Midbrain (tissue), 1 donor: ENCODE data around the gene TAS2R50.
"Not testable (repeated sequence)": the region's sequence is repeated elsewhere in the genome, so short reads cannot be mapped to it uniquely, and the experiment has no call there.

Experiments
- DNase-seq: peaks from one replicate; lab custom pipeline; 2025; lab: John Stamatoyannopoulos, UW

The TAS2R50 gene, protein sequence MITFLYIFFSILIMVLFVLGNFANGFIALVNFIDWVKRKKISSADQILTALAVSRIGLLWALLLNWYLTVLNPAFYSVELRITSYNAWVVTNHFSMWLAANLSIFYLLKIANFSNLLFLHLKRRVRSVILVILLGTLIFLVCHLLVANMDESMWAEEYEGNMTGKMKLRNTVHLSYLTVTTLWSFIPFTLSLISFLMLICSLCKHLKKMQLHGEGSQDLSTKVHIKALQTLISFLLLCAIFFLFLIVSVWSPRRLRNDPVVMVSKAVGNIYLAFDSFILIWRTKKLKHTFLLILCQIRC

DNA sequence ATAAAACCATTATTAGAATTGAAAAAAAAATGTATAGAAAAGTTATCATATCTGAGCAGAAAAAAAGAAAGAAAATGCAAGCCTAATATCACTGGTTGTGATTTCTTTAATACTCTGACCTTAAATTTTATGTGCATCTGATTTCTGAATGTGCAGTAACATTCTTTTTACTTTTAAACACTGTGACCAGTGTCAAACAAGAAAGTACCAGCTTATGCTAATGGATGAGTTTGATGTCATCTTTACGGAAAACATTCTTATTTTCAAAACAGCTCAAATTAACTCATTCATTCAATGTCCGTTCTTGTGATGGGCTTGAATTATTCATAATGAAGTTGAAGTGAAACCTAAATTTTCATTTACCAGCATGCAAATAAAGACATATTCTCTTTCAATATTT lies at the start of gene TAS2R50:
TAS2R50 (minus strand) TSS at position 101 of the 400 bp plus-strand sequence; CDS start at position 49, 52 bp downstream.
- DNase-seq: no peak

DNA sequence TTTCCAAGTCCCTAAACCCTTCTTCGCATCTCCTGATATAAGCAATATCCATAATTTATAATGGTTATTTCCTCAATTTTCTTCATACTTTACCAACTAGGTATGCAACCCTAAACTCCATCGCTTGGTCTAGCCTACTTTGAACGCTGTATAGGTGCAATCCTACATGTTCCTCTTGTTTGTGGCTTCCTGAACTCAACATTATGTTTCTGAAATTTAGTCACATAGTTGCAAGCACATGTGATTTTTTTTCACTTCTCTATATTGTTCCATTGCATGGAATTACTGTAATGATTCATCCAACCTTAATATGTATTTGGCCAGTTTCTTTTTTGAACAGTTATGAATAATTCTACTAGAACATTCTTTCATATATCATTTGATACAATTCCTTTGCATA lies 47.2 kb upstream of the TAS2R50 start:
- DNase-seq: not testable (repeated sequence)

DNA sequence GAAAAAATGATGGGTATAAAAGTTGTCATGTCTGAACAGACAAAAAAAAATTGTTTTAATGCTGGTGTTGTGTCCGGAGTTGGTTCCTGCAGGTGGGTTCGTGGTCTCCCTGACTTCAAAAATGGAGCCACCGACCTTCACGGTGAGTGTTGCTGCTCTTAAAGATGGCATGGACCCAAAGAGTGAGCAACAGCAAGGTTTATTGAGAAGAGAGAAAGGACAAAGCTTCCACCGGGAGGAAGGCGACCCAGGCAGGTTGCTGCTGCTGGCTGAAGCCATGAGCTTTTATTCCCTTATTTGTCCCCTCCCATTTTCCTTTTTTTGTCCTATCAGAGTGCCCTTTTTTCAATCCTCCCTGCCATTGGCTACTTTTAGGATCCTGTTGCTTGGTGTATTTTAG lies 44.6 kb upstream of the TAS2R50 start, which contains the start of gene TAS2R31:
TAS2R31 (minus strand) TSS at position 101 of the 400 bp plus-strand sequence; CDS start at position 29, 72 bp downstream.
- DNase-seq: no peak

DNA sequence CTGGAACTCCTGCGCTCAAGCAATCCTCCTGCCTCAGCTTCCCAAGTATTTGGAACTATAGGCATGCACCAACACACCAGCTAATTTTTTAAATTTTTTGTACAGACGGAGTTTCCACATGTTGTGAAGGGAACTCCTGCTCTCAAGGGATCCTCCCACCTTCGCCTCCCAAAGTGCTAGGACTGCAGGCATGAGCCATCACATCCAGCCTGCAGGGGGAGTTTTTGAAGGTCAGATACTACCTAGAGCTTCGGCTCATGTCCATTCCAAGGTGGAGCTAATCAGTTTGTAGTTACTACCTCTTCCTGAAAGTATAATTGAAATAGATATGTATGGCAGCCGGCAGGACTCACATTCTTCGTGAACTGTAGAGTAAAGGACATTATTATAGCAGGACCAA lies 39.4 kb upstream of the TAS2R50 start:
- DNase-seq: no peak

DNA sequence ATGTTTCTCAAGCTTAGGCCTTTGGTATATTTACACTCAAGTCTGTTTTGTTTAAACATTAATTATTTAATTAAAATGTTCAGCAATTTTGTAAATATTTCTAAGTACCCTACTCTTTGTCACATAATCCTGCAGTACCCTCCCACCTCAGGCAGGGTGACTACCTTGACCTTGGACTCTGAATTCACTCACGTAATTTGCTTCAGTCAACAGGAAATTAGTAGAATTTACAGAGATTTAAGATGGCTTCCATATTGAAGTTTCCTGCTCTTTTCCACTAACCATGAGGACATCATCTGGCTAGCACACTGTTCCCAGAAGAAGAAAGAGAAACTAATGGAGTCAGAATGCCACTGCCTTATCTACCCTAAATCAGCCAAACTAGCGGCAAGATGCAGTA lies 36.7 kb upstream of the TAS2R50 start:
- no peak for DNase-seq

DNA sequence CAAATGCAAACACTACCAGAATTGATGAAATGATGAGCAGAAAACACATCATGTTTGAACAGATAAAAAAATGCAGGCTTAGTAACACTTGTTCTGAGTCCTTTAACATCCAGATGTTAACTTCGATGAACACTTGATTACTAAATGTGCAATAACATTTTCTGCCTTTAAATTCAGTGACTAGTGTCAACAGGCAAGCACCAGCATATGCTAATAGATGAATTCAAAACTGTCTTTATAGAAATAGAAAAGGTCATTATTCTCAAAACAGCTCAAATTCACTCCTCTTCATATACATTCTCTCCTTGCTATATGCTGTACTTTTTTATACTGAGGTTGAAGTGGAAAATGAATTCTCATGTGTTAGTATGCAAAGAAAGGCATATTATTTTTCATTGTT lies 35.8 kb upstream of the TAS2R50 start, which contains the start of gene TAS2R19:
TAS2R19 (minus strand) TSS at position 101 of the 400 bp plus-strand sequence; CDS start at position 52, 49 bp downstream.
- no peak for DNase-seq

DNA sequence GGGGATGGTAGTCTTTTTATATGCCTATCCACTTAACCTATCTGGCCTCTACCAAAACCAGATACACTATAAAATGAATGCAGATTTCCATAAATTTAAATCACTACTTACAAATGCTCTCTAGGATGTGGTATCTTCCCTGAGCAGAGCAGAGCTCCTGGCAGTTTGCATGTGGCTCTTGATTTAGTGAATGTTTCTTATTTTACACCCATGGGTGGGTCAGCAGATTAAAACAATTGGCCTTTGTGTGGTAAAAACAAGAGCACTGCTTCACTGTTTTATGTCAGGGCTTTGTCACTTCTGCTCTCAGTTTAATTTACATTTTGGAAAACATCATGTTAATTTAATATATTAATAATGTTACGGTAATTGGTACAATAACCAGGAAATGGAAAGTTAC lies 30.2 kb upstream of the TAS2R50 start:
- DNase-seq: peak; percentile 72

DNA sequence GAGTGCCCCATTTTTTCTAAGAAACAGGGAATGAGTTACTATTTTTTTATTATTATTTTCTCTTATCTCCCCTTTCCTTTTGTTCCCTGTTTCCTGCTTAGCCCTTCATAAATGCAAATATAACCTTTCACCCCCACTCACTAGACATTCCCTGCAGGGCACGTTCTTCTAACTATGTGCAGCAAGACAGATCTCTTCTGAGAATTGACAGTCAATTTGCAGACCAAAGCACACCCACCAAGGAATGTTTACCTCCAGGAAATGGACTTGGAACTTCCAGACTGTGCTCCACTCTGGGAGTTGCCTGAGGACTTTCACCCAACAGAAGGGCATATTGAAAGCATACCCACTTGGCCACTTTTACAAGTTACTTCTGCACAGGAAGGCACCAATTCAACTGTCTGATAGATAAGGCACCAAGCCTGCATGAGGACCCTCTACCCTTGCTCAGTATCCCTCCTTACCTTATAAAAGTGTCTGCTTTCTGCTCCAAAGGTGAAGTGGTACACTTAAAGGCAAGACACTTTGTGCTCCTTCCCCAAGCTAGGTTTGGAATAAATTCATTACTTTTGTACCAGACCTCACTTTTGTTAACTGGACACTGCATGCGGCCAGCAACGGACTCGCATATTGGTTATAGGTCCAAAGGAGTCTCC lies 29.2 kb upstream of the TAS2R50 start:
- DNase-seq: no peak

DNA sequence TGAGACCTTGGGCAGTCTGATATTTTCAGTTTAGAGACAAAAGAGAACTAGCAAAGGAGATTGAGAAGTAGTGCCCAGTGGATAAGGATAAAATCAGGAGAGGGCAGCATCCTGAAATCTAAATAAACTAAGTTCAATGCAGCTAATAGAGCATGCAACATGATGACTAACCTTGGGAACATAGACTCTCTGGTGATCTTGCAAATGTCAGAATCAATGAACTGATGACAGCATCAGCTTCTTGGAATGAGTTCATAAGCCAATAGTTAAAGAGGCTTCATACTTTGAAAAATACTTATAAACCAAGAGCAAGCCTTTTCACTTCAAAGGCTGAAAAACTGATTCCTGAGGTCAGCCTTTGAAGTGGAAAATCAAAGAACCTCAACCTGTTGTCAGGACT lies 27.5 kb upstream of the TAS2R50 start:
- DNase-seq: no peak

DNA sequence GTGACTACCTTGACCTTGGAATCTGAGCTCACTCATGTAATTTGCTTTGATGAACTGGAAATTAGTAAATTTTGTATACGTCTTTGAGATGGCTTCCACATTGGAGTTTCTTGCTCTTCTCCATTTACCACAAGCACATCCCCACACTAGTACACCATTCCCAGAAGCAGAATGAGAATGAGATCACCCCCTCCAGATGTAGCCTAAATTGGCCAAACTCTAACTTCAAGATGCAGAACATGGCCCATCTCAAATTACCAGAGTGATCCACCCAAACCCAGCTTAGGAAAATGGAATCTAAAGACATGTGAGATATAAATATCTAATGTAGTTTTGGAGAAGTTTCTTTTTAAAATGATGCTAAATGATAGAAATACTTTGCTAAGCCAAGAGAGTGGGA lies 20.9 kb upstream of the TAS2R50 start:
- DNase-seq: no peak

DNA sequence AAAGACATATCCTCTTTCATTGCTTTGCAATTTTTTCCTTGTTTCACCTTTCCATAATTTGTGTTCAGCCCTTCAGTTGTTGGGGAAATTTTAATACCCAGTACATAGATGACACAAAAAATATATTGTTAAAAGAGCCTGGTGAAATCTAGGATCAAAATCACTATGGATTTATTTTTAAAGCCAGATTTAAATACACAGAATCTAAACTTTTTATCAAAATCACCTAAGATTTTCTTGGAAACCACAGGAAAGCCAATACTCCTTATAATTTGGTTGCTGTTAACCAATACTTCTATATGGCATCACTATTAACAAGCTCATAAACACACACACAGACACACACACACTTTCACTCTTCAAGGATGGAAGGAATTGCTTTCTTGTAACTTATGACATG lies 11.5 kb upstream of the TAS2R50 start, which contains the start of gene TAS2R20:
TAS2R20 (minus strand) TSS at position 101 of the 400 bp plus-strand sequence. CDS start 429 bp downstream, outside the sequence.
- no peak for DNase-seq

DNA sequence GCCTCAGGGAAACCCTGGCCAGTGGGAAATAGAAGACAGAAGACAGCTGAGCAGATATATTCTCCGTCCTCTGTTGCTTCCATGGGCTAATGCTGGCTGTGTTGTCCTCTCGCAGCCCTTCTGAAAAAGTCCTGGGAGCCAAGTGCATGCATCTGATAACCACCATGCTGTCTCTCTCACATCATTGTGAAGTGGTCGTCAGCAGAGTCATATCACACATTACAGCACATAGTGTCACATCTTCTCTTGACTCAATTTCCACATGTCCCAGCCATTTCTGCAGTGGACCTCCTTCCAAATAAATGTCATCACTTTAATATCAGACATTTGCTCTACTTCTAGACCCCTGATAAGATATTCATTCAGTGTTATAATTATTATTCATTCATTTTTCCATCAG lies 7.6 kb upstream of the TAS2R50 start:
- no peak for DNase-seq

DNA sequence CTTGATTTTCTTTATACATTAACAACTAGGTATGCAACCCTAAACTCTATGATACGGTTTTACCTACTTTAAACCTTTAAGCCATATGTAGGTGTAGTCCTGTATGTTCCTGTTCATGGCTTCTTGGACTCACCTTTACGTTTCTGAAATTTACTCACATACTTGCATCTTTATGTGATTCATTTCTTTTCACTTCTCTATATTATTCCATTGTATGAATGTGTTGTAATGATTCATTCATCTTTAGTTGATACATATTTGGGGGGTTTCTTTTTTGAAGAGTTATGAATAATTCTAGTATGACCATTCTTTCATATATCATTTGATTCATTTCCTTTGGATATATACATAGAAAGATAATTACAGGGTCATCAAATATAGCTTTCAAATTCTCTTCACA lies 2.4 kb upstream of the TAS2R50 start:
- no peak for DNase-seq

DNA sequence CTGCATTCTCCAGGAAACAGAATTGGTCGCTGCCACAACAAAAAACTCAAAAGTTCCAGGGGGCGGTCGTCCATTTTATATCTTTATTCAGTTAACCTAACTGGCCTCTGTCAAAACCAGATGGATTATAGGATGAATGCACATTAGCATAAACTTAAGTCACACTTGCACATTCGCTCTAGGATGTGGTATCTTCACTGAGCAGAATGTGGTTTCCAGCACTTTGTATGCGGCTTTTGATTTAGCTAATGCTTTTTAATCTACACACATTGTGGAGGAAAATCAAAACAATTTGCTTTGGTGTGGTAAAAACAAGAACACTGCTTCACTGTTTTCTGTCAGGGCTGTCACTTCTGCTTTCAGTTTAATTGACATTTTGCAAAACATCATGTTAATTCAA lies 4.5 kb downstream of the TAS2R50 start:
- DNase-seq: no peak

DNA sequence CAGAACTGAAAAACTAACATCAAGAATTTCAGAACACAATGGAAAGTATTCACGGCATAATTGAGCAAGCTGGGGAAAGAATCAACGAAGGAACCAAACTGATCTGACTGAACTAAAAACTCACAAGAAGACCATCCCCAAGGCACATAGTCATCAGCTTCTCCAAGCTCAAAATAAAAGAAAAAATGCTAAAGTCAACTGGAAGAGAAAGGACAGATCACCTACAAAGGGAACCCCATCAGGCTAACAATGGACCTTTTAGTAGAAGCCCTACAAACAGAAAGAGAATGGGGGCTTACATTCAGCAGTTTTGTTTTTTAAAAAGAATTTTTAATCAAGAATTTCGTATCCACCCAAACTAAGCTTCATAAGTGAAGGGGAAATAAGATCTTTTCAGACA lies 11.7 kb downstream of the TAS2R50 start:
- no peak for DNase-seq

DNA sequence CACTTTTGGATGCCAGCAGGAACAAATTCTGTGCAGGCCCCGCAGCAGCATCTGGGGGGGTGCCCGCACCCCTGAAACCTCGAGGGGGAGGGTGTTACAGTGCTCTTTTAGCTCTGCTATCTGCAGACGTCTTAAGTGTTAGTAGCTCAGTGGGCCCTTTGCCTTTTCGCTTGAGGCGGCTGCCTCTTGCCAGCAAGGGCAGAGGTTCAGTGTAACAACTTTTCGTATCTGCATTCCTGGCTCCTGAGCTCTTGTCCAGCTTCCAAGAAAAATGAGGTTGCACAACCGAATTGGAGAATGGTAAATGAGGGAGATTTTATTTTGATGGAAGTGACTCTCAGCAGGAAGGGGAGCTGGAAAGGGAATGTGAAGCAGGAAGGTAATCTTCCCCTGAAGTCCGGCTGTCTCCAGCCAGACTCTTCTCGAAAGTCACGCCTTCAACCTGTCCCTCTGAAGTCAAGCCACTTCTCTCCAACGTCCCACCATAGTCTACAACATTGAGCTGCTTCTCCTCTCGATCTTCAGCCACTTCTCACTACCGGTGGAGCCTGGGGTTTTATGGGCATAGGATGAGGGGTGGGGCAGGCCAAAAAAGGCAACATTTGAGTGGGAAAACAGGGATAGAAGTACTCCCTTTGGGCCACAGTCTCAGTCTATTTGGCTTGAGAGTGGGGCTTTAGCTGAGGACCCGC lies 17.8 kb downstream of the TAS2R50 start:
- DNase-seq: no peak

DNA sequence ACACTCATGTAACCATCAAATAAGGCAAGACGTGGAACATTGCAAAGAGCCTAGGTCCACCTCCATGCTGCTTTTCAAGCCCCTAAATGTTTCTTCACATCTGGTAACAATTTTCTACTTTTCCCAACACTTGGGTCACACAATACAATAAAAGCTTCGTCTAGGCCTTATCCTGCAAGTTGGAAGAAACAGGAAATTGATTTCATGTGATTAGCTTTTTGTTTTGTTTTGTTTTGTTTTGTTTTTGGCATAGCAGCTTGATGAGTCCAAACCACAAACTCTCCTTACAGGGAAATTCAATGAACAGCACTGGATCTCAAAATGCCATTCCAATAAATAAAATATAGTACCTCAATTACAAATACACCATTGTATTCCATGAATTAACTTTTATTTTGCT lies 19.3 kb downstream of the TAS2R50 start:
- DNase-seq: no peak

DNA sequence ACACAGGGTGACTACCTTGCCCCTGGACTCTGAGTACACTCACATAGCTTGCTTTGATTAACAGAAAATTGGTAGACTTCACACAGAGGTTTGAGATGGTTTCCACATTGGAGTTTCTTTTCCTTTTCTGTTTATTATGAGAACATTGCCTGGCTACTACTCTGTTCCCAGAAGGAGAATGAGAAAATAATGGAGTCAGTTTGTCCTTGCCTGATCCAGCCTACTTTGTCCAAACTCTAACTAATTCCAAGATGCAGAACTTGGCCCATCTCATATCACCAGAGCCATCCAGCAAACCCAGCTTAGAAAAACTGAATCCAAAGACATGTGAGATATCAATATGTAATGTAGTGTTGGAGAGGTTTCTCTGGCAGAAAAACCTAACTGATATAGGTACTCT lies 20.4 kb downstream of the TAS2R50 start:
- no peak for DNase-seq

DNA sequence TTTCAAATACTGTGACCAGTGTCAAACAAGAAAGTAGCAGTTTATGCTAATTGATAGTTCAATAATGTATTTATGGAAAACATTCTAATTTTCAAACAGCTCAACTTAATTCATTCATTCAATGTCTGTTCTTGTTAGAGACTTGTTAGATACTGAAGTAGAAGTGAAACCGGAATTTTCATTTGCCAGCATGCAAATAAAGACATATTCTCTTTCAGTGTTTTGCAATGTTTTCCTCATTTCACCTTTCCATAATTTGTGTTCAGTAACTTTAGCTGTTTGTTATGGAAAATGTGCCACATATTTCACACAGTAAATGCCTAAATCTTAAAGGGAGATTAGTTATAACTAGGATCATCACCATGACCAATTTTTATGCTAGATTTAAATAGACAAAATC lies 21.2 kb downstream of the TAS2R50 start:
- no peak for DNase-seq

DNA sequence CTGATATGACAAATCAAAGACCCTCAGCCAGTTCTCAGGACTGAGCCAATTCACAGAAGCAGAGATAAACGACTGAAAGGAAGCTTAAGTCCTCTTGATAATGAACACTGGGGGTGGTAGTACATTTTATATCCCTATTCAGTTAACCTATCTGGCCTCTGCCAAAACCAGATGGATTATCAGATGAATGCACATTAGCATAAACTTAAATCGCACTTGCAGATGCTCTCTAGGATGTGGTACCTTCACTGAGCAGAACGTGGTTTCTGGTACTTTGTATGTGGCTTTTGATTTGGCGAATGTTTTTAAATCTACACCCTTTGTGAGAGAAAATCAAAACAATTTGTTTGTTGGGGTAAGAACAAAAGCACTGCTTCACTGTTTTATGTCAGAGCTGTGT lies 26.5 kb downstream of the TAS2R50 start:
- DNase-seq: no peak

DNA sequence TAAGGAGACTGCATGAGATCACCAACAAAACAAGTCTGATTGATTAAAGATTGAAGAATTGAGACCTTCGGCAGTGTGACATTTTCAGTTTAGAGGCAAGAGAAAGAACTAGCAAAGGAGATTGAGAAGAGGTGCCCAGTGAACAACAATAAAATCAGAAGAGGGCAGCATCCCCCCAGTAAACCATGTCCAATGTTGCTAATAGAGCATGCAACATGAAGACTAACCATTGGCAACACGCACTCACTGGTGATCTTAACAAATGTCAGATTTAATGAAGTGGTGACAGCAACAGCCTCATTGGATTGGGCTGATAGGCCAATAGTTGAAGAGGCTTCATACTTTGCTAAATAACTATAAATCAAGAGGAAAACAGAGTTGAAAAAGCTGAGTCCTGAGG lies 26.9 kb downstream of the TAS2R50 start:
- DNase-seq: peak; percentile 64

DNA sequence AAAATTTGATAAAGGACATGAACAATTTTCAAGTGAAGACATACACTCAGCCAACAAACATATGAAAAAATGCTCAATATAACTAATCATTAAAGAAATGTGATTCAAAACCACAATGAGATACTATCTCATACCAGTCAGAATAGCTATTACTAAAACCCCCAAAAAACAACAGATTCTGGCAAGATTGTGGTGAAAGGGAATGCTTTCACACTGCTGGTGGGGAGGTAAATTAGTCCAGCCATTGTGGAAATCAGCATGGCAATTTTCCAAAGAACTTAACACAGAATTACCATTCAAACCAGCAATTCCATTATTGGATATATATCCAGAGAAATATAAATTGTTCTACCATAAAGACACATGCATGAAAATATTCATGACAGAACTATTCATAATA lies 29.0 kb downstream of the TAS2R50 start:
- no peak for DNase-seq

DNA sequence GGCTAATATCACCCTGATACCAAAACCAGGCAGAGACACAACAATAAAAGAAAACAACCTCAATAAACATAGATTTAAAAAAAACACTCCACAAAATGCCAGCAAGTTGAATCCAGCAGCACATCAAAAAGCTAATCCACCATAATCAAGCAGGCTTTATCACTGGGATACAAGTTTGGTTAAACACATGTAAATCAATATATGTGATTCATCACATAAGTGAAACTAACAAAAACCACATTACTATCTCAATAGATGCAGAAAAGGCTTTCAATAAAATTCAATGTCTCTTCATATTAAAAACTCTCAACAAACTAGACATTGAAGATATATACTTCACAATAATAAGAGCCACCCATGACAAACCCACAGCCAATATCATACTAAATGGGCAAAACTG lies 30.6 kb downstream of the TAS2R50 start:
- DNase-seq: no peak
